GM19372 (cell line): Measurements from ENCODE around the gene PLEKHG7.

Experiments used
- ATAC-seq: cut with Tn5 transposase; IDR thresholded peaks from one replicate; pipeline ENCODE4 v1.9.1; 2021; ENCODE audit warnings: mild to moderate bottlenecking, low read depth, moderate library complexity; ENCODE audit not compliant: unreplicated experiment

Gene PLEKHG7

DNA sequence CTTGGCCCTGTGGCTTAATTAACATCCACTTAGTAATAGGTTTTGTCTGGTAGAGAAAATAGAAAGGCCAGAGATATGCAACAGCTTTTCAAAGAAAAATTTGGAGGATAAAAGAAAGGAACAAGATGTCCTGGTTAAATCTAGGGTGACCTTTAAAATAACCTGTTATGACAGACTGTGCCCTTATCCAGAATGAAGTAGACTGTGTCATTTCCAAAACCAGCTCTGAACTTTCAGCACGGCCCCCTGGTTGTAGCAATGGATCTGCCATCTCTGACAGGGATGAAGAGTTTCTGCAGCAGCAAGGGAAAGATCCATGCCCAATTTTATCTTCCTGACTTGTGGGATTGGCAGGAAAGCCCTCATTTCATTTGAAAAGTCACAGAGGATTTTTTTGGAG, 5.1 kb downstream of the PLEKHG7 start:
- no peak for ATAC-seq

DNA sequence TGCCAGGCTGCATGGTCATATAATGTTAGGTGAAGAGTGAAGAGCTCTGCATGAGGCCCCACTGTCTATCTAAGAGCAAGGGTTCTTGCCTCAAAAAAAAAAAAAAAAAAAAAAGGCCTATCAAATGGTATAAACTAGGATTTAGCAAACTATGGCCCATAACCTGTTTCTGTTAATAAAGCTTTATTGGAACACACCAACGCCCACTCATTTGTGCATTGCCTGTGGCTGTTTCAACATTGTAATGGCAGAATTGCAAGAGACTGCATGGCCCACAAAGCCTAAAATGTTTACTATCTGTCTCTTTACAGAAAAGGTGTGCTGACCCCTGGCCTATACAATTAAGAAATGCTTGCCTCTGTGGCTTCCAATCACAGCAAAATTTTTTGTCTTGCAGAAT, 12.8 kb downstream of the PLEKHG7 start:
- ATAC-seq = no peak

DNA sequence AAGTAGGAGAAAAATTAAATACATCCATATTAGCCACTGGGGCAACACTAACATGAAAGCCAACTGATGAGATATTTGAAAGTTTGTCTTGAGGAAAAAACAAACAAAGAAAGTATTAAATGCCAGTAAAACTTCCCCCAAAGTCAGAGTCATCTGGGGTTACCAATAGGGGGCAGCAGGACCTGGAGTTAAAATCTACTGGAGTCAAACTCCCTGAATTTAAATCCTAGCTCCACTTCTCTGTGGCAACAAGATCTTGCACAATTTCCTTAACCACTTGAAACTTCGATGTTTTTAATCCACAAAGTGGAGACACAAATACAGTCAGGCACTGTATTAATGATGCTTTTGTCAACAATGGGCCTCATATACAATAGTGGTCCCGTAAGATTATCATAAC, 14.4 kb downstream of the PLEKHG7 start:
- no peak for ATAC-seq

- ATAC-seq = no peak
These were observed 15.7 kb downstream of the PLEKHG7 start for GRCh38 chr12:92718483-92718990.

GRCh38 chr12:92719674-92720073, 16.9 kb downstream of the PLEKHG7 start:
- no peak for ATAC-seq

GRCh38 chr12:92721130-92721529, 18.3 kb downstream of the PLEKHG7 start:
- ATAC-seq = no peak

DNA sequence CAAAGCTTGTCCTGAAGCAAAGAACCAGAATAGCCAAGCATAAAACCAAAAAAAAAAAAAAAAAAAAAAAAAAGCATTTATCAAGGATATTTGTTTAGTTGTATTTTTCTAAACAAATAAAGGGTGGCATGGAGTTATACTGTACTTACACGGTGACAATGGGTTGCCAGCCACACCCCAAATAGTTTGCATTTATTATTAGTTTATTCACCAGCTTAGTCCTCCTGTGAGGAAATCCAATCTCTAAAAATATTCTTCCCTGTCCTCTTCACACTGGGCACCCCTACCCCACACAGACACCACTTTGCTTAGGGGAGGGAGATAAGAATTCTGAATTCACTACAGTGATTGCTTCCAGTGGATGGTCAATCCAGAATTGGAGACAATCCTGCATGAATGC, 18.9 kb downstream of the PLEKHG7 start:
- no peak for ATAC-seq

DNA sequence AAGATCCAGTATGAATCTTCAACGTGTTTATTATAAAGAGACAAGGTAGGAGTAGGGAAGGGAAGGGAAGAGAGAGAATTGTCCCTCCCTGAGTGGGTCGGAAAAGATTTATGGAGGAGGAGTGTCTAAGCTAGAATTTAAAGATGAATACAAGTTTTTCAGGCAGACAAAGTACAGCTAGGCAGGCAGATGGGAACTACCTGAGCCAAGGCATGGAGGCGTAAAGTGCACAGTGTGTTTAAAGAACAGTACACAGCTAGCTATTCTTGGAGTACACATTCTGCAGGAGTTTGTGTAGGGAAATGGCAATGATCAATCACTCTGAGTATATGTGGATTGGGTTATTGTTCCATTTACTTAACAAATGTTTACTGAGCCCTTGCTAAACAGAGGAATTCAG, 20.1 kb downstream of the PLEKHG7 start:
- ATAC-seq = no peak

GRCh38 chr12:92726850-92727249, 24.1 kb downstream of the PLEKHG7 start:
- no peak for ATAC-seq

DNA sequence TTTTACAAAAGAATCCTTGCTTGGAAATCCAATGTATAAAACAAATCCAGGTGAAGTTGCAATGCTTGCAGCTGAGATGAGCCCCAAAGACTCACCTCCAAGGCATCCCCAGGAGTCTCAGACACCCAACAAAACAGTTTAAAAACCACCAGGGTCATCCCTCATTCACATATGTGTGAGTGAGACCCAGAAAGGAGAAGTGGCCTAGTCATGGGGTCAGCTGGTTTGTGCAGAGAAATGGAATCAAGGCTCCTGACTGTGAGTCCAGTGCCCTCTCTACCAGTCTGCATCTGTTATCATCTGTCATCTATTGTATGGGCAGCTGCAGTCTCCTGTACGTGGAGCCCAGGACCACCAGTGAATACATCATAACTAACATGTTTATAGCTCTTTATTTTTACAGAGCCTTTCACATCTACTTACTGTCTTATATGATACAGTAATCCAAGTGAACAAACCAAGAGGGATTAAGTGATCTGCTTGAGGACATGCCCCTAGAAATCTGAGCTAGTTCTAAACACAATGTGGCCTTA, 27.1 kb downstream of the PLEKHG7 start:
- ATAC-seq = no peak

DNA sequence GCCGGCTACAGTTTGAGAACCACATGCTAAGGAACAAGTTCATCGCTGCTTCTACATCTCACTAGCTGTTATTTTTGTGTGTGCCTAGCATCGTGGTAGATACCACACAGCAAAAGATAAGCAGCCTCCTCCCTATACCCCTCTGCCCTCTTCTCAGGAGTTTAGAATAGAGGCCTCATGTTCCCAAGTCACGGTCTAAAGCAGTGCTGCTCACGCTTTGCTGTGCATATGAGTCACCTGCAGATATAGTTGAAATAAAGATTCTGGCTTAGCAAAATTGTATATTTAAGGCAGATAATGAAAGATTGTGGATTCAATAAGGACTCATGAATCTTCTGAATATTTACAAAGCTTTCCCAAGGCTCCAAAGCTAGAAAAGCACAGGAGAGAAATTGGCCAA, 28.0 kb downstream of the PLEKHG7 start:
- ATAC-seq = no peak

- ATAC-seq = no peak
These were observed 29.4 kb downstream of the PLEKHG7 start for GRCh38 chr12:92732216-92732615.

- no peak for ATAC-seq
These were observed 29.9 kb downstream of the PLEKHG7 start for GRCh38 chr12:92732716-92733115.

GRCh38 chr12:92733181-92733580, 30.4 kb downstream of the PLEKHG7 start:
- ATAC-seq = no peak

DNA sequence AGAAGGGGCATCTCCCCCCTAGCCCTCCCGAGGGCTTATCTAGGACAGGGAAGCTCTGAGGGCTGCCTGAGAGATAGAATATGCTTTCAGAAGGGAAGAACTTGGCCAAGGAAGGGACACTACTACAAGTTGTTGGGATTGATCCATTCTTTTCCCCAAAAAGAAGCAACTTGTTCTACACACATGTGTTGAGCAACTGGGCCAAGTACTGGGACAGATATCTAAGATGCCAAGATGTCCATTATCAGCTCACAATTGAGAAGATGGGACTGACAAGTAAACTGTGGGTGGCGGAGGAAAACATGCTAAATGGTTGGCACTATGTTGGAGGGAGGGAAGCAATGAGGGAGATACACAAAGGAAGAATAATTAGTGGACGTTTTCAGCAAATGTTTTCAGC, 30.9 kb downstream of the PLEKHG7 start:
- ATAC-seq = no peak

- no peak for ATAC-seq
These were observed 32.4 kb downstream of the PLEKHG7 start for GRCh38 chr12:92735131-92735721.

- ATAC-seq = no peak
These were observed 33.8 kb downstream of the PLEKHG7 start for GRCh38 chr12:92736605-92737004.

GRCh38 chr12:92737855-92738850, 35.4 kb downstream of the PLEKHG7 start:
- ATAC-seq = no peak

GRCh38 chr12:92739113-92739512, 36.3 kb downstream of the PLEKHG7 start:
- ATAC-seq = no peak

DNA sequence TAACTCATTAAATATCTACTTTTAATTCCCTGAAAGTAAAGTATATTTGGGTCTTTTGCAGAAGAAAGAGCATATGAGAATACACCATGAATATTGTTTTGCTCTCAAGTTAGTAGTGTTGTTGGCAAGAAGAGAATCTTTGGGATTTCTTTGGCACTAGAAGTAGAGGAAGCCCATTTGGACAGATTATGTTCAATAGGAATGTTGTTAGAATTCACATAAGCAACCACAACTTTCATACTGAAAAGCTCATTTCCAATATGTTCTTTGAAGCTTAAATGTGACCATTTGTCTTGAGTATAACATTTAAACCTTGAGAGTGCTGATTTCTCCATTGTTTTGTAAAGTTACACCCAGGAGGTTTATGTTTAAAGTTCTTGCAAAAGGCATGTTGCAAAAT, 37.6 kb downstream of the PLEKHG7 start:
- no peak for ATAC-seq

GRCh38 chr12:92743026-92743425, 40.2 kb downstream of the PLEKHG7 start:
- no peak for ATAC-seq
